Measurements from ENCODE around the gene YTHDF2.
"Not testable (repeated sequence)": the region's sequence is repeated elsewhere in the genome, so short reads cannot be mapped to it uniquely, and the experiment has no call there.

Gene YTHDF2

GRCh38 chr1:28761189-28761588, 24.4 kb downstream of the YTHDF2 start:
- no peak for FAIRE-seq

- FAIRE-seq: no peak
These were observed 29.9 kb downstream of the YTHDF2 start for GRCh38 chr1:28766532-28767183.

- FAIRE-seq: no peak
These were observed 33.9 kb downstream of the YTHDF2 start for GRCh38 chr1:28770601-28771165.

- FAIRE-seq: not testable (repeated sequence)
These were observed 35.2 kb downstream of the YTHDF2 start for GRCh38 chr1:28771921-28772320.

GRCh38 chr1:28773105-28773504, 36.4 kb downstream of the YTHDF2 start:
- no peak for FAIRE-seq

- FAIRE-seq: no peak
These were observed 38.6 kb downstream of the YTHDF2 start for GRCh38 chr1:28775121-28775942.

- no peak for FAIRE-seq
These were observed 39.6 kb downstream of the YTHDF2 start for GRCh38 chr1:28776341-28776740.

- no peak for FAIRE-seq
These were observed 41.3 kb downstream of the YTHDF2 start for GRCh38 chr1:28778021-28778420.

GRCh38 chr1:28779751-28780408, 43.1 kb downstream of the YTHDF2 start:
- FAIRE-seq: no peak

- no peak for FAIRE-seq
These were observed 44.6 kb downstream of the YTHDF2 start for GRCh38 chr1:28781305-28781704.

- no peak for FAIRE-seq
These were observed 45.3 kb downstream of the YTHDF2 start for GRCh38 chr1:28782011-28782410.

GRCh38 chr1:28783363-28783762, 46.6 kb downstream of the YTHDF2 start:
- FAIRE-seq: no peak

GRCh38 chr1:28789412-28789811, 52.7 kb downstream of the YTHDF2 start:
- no peak for FAIRE-seq

- no peak for FAIRE-seq
These were observed 53.1 kb downstream of the YTHDF2 start for GRCh38 chr1:28789816-28790215.

- FAIRE-seq: no peak
These were observed 53.8 kb downstream of the YTHDF2 start for GRCh38 chr1:28790377-28791035.

GRCh38 chr1:28791929-28792328, 55.2 kb downstream of the YTHDF2 start:
- not testable (repeated sequence) for FAIRE-seq

GRCh38 chr1:28792644-28793121, 55.9 kb downstream of the YTHDF2 start:
- no peak for FAIRE-seq

GRCh38 chr1:28794582-28794981, 57.8 kb downstream of the YTHDF2 start:
- FAIRE-seq: not testable (repeated sequence)

- no peak for FAIRE-seq
These were observed 59.8 kb downstream of the YTHDF2 start for GRCh38 chr1:28796352-28797211.

- FAIRE-seq: no peak
These were observed 63.6 kb downstream of the YTHDF2 start for GRCh38 chr1:28800324-28800723.

- FAIRE-seq: no peak
These were observed 64.7 kb downstream of the YTHDF2 start for GRCh38 chr1:28801461-28801860.

GRCh38 chr1:28803051-28803450, 66.3 kb downstream of the YTHDF2 start:
- no peak for FAIRE-seq

Measured in G401.6 (cell line).